ENCODE measurements around the gene CPEB1.
A peak's percentile ranks its signal among the peaks of the same experiment; 100 is the strongest.
"Not testable (repeated sequence)": the region's sequence is repeated elsewhere in the genome, so short reads cannot be mapped to it uniquely, and the experiment has no call there.

GRCh38 chr15:82502700-82503339 lies 144.3 kb downstream of the CPEB1 start:
- peak in 1 of 6 experiments; percentile 25 for TF ChIP-seq CTCF (IDR thresholded peaks at IDR 0.05)
- TF ChIP-seq POLR2A (IDR thresholded peaks at IDR 0.05) = not testable (repeated sequence)

All from Peyer's patch (tissue), 4 donors.